ENCODE data around the gene TMEM138. TPM values are rescaled to one million over a fixed set of nuclear protein-coding genes. Genes with fewer than 3 reads are reported as not detected.

The TMEM138 gene
- total and polyA plus RNA-seq, 4 donors = 24.6 to 64.4 (median 49.6) TPM

GRCh38 chr11:61347916-61348461 is 14.2 kb upstream of the TMEM138 start:
- DNase-seq (no peak), ATAC-seq (ENCODE audit: insufficient read depth, low FRiP score) (no peak)
- Histone ChIP-seq H3K27me3 (ENCODE audit: control insufficient read depth in 3 of 3, insufficient read depth in 3 of 3, low read length in 2 of 3) (no peaks in the 10 kb centered on the region), H3K4me1 (ENCODE audit: control insufficient read depth in 5 of 5, insufficient read depth in 5 of 5, low read length in 5 of 5) (no peaks in the 10 kb centered on the region), H3K4me3 (no peak overlapping the region), H3K9me3 (ENCODE audit: control insufficient read depth in 4 of 4, insufficient read depth in 3 of 4, low read length in 3 of 4) (no peaks in the 10 kb centered on the region), H3K36me3 (ENCODE audit: control insufficient read depth in 4 of 4, insufficient read depth in 4 of 4, low read length in 4 of 4) (peaks cover 0 to 45% (median 14%) of the 10 kb centered on the region in 4 donors), H3K27ac (ENCODE audit: low read depth in 1 of 2, low read length in 1 of 2) (no peak overlapping the region), H3K9ac (ENCODE audit: insufficient read depth in 1 of 2, low read length in 2 of 2) (no peak overlapping the region)
- TF ChIP-seq CTCF (IDR thresholded peaks at IDR 0.05; ENCODE audit: control extremely low read depth, extremely low read depth) = no peak
- WGBS, 2 donors = 48 to 58% methylated on average over 11 of the region's 11 CpGs

- H3K36me3 ChIP-seq (ENCODE audit: control insufficient read depth in 4 of 4, insufficient read depth in 4 of 4, low read length in 4 of 4) = peaks cover 0 to 53% (median 13%) of the 10 kb centered on the region in 4 donors
- no peak for ATAC-seq (ENCODE audit: insufficient read depth, low FRiP score)
- 94% methylated on average over 12 of the region's 12 CpGs for WGBS, 2 donors
- no peak for TF ChIP-seq CTCF (IDR thresholded peaks at IDR 0.05; ENCODE audit: control extremely low read depth, extremely low read depth)
- no peaks in the 10 kb centered on the region for H3K27me3 ChIP-seq (ENCODE audit: control insufficient read depth in 3 of 3, insufficient read depth in 3 of 3, low read length in 2 of 3)
- no peak overlapping the region for H3K27ac ChIP-seq (ENCODE audit: low read depth in 1 of 2, low read length in 1 of 2)
- no peak overlapping the region for H3K9ac ChIP-seq (ENCODE audit: insufficient read depth in 1 of 2, low read length in 2 of 2)
- no peaks in the 10 kb centered on the region for H3K4me1 ChIP-seq (ENCODE audit: control insufficient read depth in 5 of 5, insufficient read depth in 5 of 5, low read length in 5 of 5)
- H3K9me3 ChIP-seq (ENCODE audit: control insufficient read depth in 4 of 4, insufficient read depth in 3 of 4, low read length in 3 of 4) = no peaks in the 10 kb centered on the region
- DNase-seq = no peak
- H3K4me3 ChIP-seq = no peak overlapping the region
Observed at GRCh38 chr11:61349189-61349751, 12.9 kb upstream of the TMEM138 start.

- ATAC-seq (ENCODE audit: insufficient read depth, low FRiP score) = no peak
- no peaks in the 10 kb centered on the region for H3K9me3 ChIP-seq (ENCODE audit: control insufficient read depth in 4 of 4, insufficient read depth in 3 of 4, low read length in 3 of 4)
- TF ChIP-seq CTCF (IDR thresholded peaks at IDR 0.05; ENCODE audit: control extremely low read depth, extremely low read depth) = no peak
- H3K36me3 ChIP-seq (ENCODE audit: control insufficient read depth in 4 of 4, insufficient read depth in 4 of 4, low read length in 4 of 4) = peaks cover 0 to 53% (median 13%) of the 10 kb centered on the region in 4 donors
- H3K27ac ChIP-seq (ENCODE audit: low read depth in 1 of 2, low read length in 1 of 2) = no peak overlapping the region
- H3K4me1 ChIP-seq (ENCODE audit: control insufficient read depth in 5 of 5, insufficient read depth in 5 of 5, low read length in 5 of 5) = no peaks in the 10 kb centered on the region
- DNase-seq = no peak
- H3K4me3 ChIP-seq = no peak overlapping the region
- WGBS, 2 donors = 96 to 98% methylated on average over 10 of the region's 10 CpGs
- no peaks in the 10 kb centered on the region for H3K27me3 ChIP-seq (ENCODE audit: control insufficient read depth in 3 of 3, insufficient read depth in 3 of 3, low read length in 2 of 3)
- no peak overlapping the region for H3K9ac ChIP-seq (ENCODE audit: insufficient read depth in 1 of 2, low read length in 2 of 2)
Observed at GRCh38 chr11:61349916-61350315, 12.3 kb upstream of the TMEM138 start.

- Histone ChIP-seq H3K27ac (ENCODE audit: low read depth in 1 of 2, low read length in 1 of 2) (no peak overlapping the region), H3K9ac (ENCODE audit: insufficient read depth in 1 of 2, low read length in 2 of 2) (no peak overlapping the region), H3K27me3 (ENCODE audit: control insufficient read depth in 3 of 3, insufficient read depth in 3 of 3, low read length in 2 of 3) (no peaks in the 10 kb centered on the region), H3K36me3 (ENCODE audit: control insufficient read depth in 4 of 4, insufficient read depth in 4 of 4, low read length in 4 of 4) (peaks cover 0 to 51% (median 14%) of the 10 kb centered on the region in 4 donors), H3K4me3 (no peak overlapping the region), H3K9me3 (ENCODE audit: control insufficient read depth in 4 of 4, insufficient read depth in 3 of 4, low read length in 3 of 4) (no peaks in the 10 kb centered on the region), H3K4me1 (ENCODE audit: control insufficient read depth in 5 of 5, insufficient read depth in 5 of 5, low read length in 5 of 5) (no peaks in the 10 kb centered on the region)
- WGBS, 2 donors = 98 to 100% methylated on average over 1 of the region's 1 CpG
- TF ChIP-seq CTCF (IDR thresholded peaks at IDR 0.05; ENCODE audit: control extremely low read depth, extremely low read depth) = no peak
- DNase-seq (no peak), ATAC-seq (ENCODE audit: insufficient read depth, low FRiP score) (no peak)
Observed at GRCh38 chr11:61350336-61350735, 11.8 kb upstream of the TMEM138 start.
